DOHH2 (cell line): ENCODE data around the gene MIPOL1.
"Not testable (repeated sequence)": the region's sequence is repeated elsewhere in the genome, so short reads cannot be mapped to it uniquely, and the experiment has no call there.

ENCODE experiments used
- H3F3A ChIP-seq: fragments of 200-600 bp; sonication (generic), shearing (Covaris generic); 2 replicates; pipeline ENCODE4 v1.6.0; 2016; ENCODE audit warnings: antibody characterized with exemption, mild to moderate bottlenecking; ENCODE audit not compliant: control insufficient read depth, insufficient read depth
- H3K27ac ChIP-seq: fragments of 200-600 bp; sonication (generic); 2 replicates; pipeline ENCODE4 v1.5.1; 2014; ENCODE audit warnings: low read depth, mild to moderate bottlenecking, low read length, moderate library complexity
- H3K27me3 ChIP-seq: fragments of 200-600 bp; sonication (generic); 2 replicates; pipeline ENCODE4 v1.6.1; 2014; ENCODE audit warnings: mild to moderate bottlenecking, low read length, mixed read lengths; ENCODE audit not compliant: control insufficient read depth
- H3K36me3 ChIP-seq: fragments of 200-600 bp; sonication (generic); 2 replicates; pipeline ENCODE4 v1.6.1; 2014; ENCODE audit warnings: mild to moderate bottlenecking, low read length, moderate library complexity, mixed read lengths; ENCODE audit not compliant: control insufficient read depth
- H3K4me1 ChIP-seq: fragments of 200-600 bp; sonication (generic); 2 replicates; pipeline ENCODE4 v1.6.1; 2014; ENCODE audit warnings: mild to moderate bottlenecking, low read length, mixed read lengths; ENCODE audit not compliant: control insufficient read depth
- H3K4me2 ChIP-seq: fragments of 200-600 bp; sonication (generic); 2 replicates; pipeline ENCODE4 v1.6.0; 2014; ENCODE audit warnings: mild to moderate bottlenecking, low read length, moderate library complexity
- H3K4me3 ChIP-seq: fragments of 200-600 bp; sonication (generic); 2 replicates; pipeline ENCODE4 v1.5.1; 2014; ENCODE audit warnings: mild to moderate bottlenecking, low read length, mixed read lengths
- H3K79me2 ChIP-seq: fragments of 200-600 bp; sonication (generic); 2 replicates; pipeline ENCODE4 v1.6.1; 2014; ENCODE audit warnings: mild to moderate bottlenecking, low read length, mixed read lengths; ENCODE audit not compliant: control insufficient read depth
- H3K9me2 ChIP-seq: fragments of 200-600 bp; sonication (generic); replicated peaks from 2 replicates; pipeline ENCODE4 v1.6.1; 2014; ENCODE audit warnings: mild to moderate bottlenecking, low read length, mixed read lengths; ENCODE audit not compliant: control insufficient read depth
- H3K9me3 ChIP-seq: fragments of 200-600 bp; sonication (generic); 2 replicates; pipeline ENCODE4 v1.6.1; 2014; ENCODE audit warnings: antibody characterized with exemption, low read length, mixed read lengths; ENCODE audit not compliant: control insufficient read depth, insufficient read depth
- H4K20me1 ChIP-seq: fragments of 200-600 bp; sonication (generic); 2 replicates; pipeline ENCODE4 v1.6.0; 2014; ENCODE audit warnings: low read depth, mild to moderate bottlenecking, antibody characterized with exemption, low read length, moderate library complexity; ENCODE audit not compliant: control insufficient read depth, insufficient read depth
- EZH2phosphoT487 ChIP-seq: fragments of 200-600 bp; sonication (generic); IDR thresholded peaks from 2 replicates; pipeline ENCODE4 v1.6.1; 2017; ENCODE audit warnings: borderline replicate concordance, mild to moderate bottlenecking, antibody characterized with exemption, low read length, moderate library complexity, mixed read lengths
- TF ChIP-seq, protein P1 (sequence below): fragments of 200-600 bp; sonication (generic); IDR thresholded peaks from one replicate; pipeline ENCODE4 v1.5.1; 2014; ENCODE audit warnings: antibody characterized with exemption, mild to moderate bottlenecking, low read depth, low read length; ENCODE audit not compliant: poor library complexity, severe bottlenecking

MIPOL1 gene

DNA sequence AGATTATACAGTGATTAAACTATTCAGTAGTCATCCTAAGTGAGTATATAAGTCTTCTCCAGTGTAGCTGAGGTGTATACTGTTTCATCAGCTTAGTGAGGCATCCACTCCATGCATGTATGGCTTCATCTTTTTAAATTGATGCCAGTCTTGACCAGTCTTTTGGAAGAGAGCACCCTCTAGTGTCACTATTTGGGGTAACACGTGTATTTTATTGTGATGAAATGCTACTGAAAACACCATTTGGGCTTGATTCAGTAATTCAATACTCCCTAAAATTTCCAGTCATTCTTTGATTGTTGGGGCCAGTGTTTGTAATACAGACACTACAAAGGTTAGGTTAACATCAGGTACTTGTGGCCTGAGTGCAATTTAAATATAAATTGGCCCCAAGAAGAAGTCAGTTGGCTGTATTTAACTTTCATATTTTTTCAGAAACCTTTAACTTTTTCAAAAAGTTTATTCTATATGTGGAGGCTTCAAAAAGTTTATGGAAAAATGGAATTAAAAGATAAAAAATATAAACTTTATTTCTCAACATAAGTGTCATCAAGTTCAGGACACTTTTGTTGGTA is 35.3 kb downstream of the MIPOL1 start:
- Histone ChIP-seq H3F3A (no peaks in the 10 kb centered on the region), H3K9me2 (no peaks in the 10 kb centered on the region), H3K4me1 (no peaks in the 10 kb centered on the region), H3K27me3 (no peaks in the 10 kb centered on the region), H3K36me3 (no peaks in the 10 kb centered on the region), H3K4me2 (no peak overlapping the region), H4K20me1 (no peaks in the 10 kb centered on the region), H3K79me2 (no peaks in the 10 kb centered on the region), H3K27ac (no peak overlapping the region), H3K4me3 (no peak overlapping the region), H3K9me3 (no peaks in the 10 kb centered on the region)
- TF ChIP-seq, protein P1, sequence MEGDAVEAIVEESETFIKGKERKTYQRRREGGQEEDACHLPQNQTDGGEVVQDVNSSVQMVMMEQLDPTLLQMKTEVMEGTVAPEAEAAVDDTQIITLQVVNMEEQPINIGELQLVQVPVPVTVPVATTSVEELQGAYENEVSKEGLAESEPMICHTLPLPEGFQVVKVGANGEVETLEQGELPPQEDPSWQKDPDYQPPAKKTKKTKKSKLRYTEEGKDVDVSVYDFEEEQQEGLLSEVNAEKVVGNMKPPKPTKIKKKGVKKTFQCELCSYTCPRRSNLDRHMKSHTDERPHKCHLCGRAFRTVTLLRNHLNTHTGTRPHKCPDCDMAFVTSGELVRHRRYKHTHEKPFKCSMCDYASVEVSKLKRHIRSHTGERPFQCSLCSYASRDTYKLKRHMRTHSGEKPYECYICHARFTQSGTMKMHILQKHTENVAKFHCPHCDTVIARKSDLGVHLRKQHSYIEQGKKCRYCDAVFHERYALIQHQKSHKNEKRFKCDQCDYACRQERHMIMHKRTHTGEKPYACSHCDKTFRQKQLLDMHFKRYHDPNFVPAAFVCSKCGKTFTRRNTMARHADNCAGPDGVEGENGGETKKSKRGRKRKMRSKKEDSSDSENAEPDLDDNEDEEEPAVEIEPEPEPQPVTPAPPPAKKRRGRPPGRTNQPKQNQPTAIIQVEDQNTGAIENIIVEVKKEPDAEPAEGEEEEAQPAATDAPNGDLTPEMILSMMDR, result peak; percentile 59
- no peak for TF ChIP-seq EZH2phosphoT487

DNA sequence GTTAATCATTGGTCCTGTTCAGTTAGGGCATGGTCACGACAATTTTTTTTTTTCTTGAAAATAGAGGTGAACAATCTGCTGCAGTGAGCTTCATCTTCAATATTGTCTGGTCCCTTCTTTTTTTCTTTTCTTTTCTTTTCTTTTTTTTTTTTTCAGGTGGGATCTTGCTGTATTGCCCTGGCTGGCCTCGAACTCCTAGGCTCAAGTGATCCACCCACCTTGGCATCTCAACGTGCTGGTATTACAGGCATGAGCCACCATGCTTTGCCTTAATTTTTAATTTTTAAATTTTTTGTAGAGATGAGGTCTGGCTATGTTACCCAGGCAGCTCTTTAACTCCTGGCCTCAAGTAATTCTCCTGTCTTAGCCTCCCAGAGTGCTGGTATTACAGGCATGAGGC is 36.5 kb downstream of the MIPOL1 start:
- no peaks in the 10 kb centered on the region for H3K9me3 ChIP-seq
- H3F3A ChIP-seq, result no peaks in the 10 kb centered on the region
- H3K79me2 ChIP-seq, result no peaks in the 10 kb centered on the region
- no peaks in the 10 kb centered on the region for H3K36me3 ChIP-seq
- H3K27ac ChIP-seq, result no peak overlapping the region
- no peaks in the 10 kb centered on the region for H4K20me1 ChIP-seq
- H3K9me2 ChIP-seq, result no peaks in the 10 kb centered on the region
- TF ChIP-seq EZH2phosphoT487, result no peak
- TF ChIP-seq, protein P1, result no peak
- no peaks in the 10 kb centered on the region for H3K27me3 ChIP-seq
- no peak overlapping the region for H3K4me2 ChIP-seq
- H3K4me1 ChIP-seq, result no peaks in the 10 kb centered on the region
- H3K4me3 ChIP-seq, result no peak overlapping the region

DNA sequence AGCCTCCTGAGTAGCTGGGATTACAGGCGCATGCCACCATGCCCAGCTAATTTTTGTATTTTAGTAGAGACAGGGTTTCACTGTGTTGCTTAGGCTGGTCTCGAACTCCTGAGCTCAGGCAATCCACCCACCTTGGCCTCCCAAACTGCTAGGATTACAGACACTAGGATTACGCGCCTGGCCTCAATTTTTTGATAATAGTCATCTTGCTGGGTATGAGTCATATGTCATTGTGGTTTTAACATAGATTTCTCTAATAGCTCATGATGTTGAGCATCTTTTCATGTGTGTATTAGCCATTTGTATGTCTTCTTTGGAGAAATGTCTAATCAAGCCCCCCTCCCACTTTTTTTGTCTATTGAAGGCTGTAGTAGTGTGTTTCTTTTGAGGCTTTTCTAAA is 38.3 kb downstream of the MIPOL1 start:
- not testable (repeated sequence) for H3K9me3 ChIP-seq, H3K27ac ChIP-seq, H3K27me3 ChIP-seq, H3K4me1 ChIP-seq, H3K9me2 ChIP-seq, H3K4me3 ChIP-seq, H4K20me1 ChIP-seq, H3K36me3 ChIP-seq, H3K79me2 ChIP-seq, H3F3A ChIP-seq, H3K4me2 ChIP-seq

DNA sequence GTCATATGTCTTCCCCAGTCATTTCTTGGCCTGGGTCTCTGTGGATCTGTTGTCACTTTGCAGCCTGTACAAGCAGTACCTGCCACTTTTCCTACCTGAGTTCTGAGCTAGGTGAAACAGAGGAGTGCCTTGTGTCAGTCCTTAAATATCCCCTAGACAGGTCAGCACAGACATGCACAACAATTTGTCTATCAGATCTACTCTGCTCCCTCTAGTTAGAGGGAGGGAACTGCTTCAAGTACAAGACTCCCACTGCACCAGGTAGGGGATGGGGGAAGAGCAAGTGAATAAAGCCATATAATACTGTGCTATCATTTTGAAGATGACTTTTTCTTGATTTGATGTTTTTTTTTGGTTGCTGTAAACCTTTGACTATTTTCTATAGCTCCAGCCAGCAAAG is 39.4 kb downstream of the MIPOL1 start:
- H4K20me1 ChIP-seq, result no peaks in the 10 kb centered on the region
- TF ChIP-seq, protein P1, result no peak
- TF ChIP-seq EZH2phosphoT487, result no peak
- no peaks in the 10 kb centered on the region for H3K27me3 ChIP-seq
- H3K9me2 ChIP-seq, result no peaks in the 10 kb centered on the region
- no peaks in the 10 kb centered on the region for H3F3A ChIP-seq
- H3K4me2 ChIP-seq, result no peak overlapping the region
- no peak overlapping the region for H3K27ac ChIP-seq
- H3K4me1 ChIP-seq, result no peaks in the 10 kb centered on the region
- no peaks in the 10 kb centered on the region for H3K79me2 ChIP-seq
- H3K4me3 ChIP-seq, result no peak overlapping the region
- H3K9me3 ChIP-seq, result no peaks in the 10 kb centered on the region
- no peaks in the 10 kb centered on the region for H3K36me3 ChIP-seq
